Smooth muscle cell (in vitro differentiated cells): ENCODE measurements around the gene RPS19BP1. TPM values are rescaled to one million over a fixed set of nuclear protein-coding genes. Genes with fewer than 3 reads are reported as not detected.
"Not testable (repeated sequence)": the region's sequence is repeated elsewhere in the genome, so short reads cannot be mapped to it uniquely, and the experiment has no call there.

Experiments
- DNase-seq: peaks from one replicate; lab custom pipeline; 2025; ENCODE audit not compliant: unreplicated experiment; lab: John Stamatoyannopoulos, UW
- H2AFZ ChIP-seq: fragments of 200-600 bp; sonication (generic); 2 replicates; pipeline ENCODE4 v1.6.0; 2016; ENCODE audit warnings: antibody characterized with exemption, low read depth, mild to moderate bottlenecking
- H3F3A ChIP-seq: fragments of 200-600 bp; sonication (generic); 2 replicates; pipeline ENCODE4 v1.6.0; 2017; ENCODE audit warnings: antibody characterized with exemption, low read depth
- H3K27ac ChIP-seq: fragments of 200-600 bp; sonication (generic); 2 replicates; pipeline ENCODE4 v1.5.1; 2016; ENCODE audit warnings: low read depth, mild to moderate bottlenecking
- H3K27me3 ChIP-seq: fragments of 200-600 bp; sonication (generic); 2 replicates; pipeline ENCODE4 v1.6.1; 2016; ENCODE audit warnings: low read depth, mild to moderate bottlenecking
- H3K36me3 ChIP-seq: fragments of 200-600 bp; sonication (generic); 2 replicates; pipeline ENCODE4 v1.5.1; 2016; ENCODE audit warnings: low read depth
- H3K4me1 ChIP-seq: fragments of 200-600 bp; sonication (generic); 2 replicates; pipeline ENCODE4 v1.5.1; 2016; ENCODE audit warnings: low read depth
- H3K4me2 ChIP-seq: fragments of 200-600 bp; sonication (generic); 2 replicates; pipeline ENCODE4 v1.6.0; 2016; ENCODE audit warnings: mild to moderate bottlenecking
- H3K4me3 ChIP-seq: fragments of 200-600 bp; sonication (generic); 2 replicates; pipeline ENCODE4 v1.5.1; 2016; ENCODE audit warnings: mild to moderate bottlenecking
- H3K79me2 ChIP-seq: fragments of 200-600 bp; sonication (generic); 2 replicates; pipeline ENCODE4 v1.6.0; 2016; ENCODE audit warnings: low read depth, mild to moderate bottlenecking
- H3K9ac ChIP-seq: fragments of 200-600 bp; sonication (generic); 2 replicates; pipeline ENCODE4 v1.6.0; 2016; ENCODE audit warnings: low read depth
- H3K9me3 ChIP-seq: fragments of 200-600 bp; sonication (generic); replicated peaks from 2 replicates; pipeline ENCODE4 v1.5.1; 2016; ENCODE audit warnings: low read depth
- H4K20me1 ChIP-seq: fragments of 200-600 bp; sonication (generic); 2 replicates; pipeline ENCODE4 v1.6.0; 2016; ENCODE audit warnings: low read depth
- CTCF ChIP-seq: fragments of 200-600 bp; sonication (generic); IDR thresholded peaks from 2 replicates; pipeline ENCODE4 v1.5.1; 2017; ENCODE audit warnings: borderline replicate concordance, mild to moderate bottlenecking, antibody characterized with exemption; ENCODE audit not compliant: insufficient read depth, poor library complexity, severe bottlenecking
- WGBS: methylation state at CpG from one replicate; pipeline ENCODE4 v1.1.7; 2016; ENCODE audit warnings: low lambda C conversion rate; 5-methylcytosine and 5-hydroxymethylcytosine counted together
- polyA plus RNA-seq: library from polyadenylated mRNA; unstranded; fragments of >200 nt; fragmentation: Nextera tagmentation; extraction: Ambion mirVana; gene quantifications from 2 replicates; pipeline ENCODE4 v1.2.1, GENCODE V29; 2016
- total RNA-seq: library from RNA; depleted of rRNA; stranded (reverse); fragments of >200 nt; gene quantifications from 2 replicates; pipeline ENCODE4 v1.2.3, GENCODE V29; 2014

Gene RPS19BP1
- total and polyA plus RNA-seq, 2 experiments from 2014 or later: 71.6 to 97.1 TPM

- no peak for DNase-seq
- Histone ChIP-seq H3K36me3 (no peaks in the 10 kb centered on the region), H3K27me3 (no peaks in the 10 kb centered on the region), H3K9ac (no peak overlapping the region), H3K27ac (no peak overlapping the region), H2AFZ (no peak overlapping the region), H4K20me1 (peaks cover 41% of the 10 kb centered on the region), H3K4me2 (no peak overlapping the region), H3F3A (no peaks in the 10 kb centered on the region), H3K4me3 (no peak overlapping the region), H3K79me2 (peaks cover 35% of the 10 kb centered on the region), H3K4me1 (no peaks in the 10 kb centered on the region), H3K9me3 (no peaks in the 10 kb centered on the region)
- no peak for TF ChIP-seq CTCF
- 99% methylated on average over 4 of the region's 4 CpGs for WGBS
Measured at GRCh38 chr22:39510529-39511149, 21.9 kb downstream of the RPS19BP1 start.

GRCh38 chr22:39508393-39508792 lies 24.2 kb downstream of the RPS19BP1 start:
- no peak overlapping the region for H2AFZ ChIP-seq
- peaks cover 52% of the 10 kb centered on the region for H3K79me2 ChIP-seq
- H3F3A ChIP-seq: no peaks in the 10 kb centered on the region
- peaks cover 4% of the 10 kb centered on the region for H3K4me1 ChIP-seq
- no peak overlapping the region for H3K4me2 ChIP-seq
- 91% methylated on average over 4 of the region's 4 CpGs for WGBS
- H4K20me1 ChIP-seq: peaks cover 29% of the 10 kb centered on the region
- DNase-seq: no peak
- no peak overlapping the region for H3K4me3 ChIP-seq
- no peaks in the 10 kb centered on the region for H3K36me3 ChIP-seq
- no peaks in the 10 kb centered on the region for H3K9me3 ChIP-seq
- no peak overlapping the region for H3K9ac ChIP-seq
- no peak overlapping the region for H3K27ac ChIP-seq
- H3K27me3 ChIP-seq: no peaks in the 10 kb centered on the region
- no peak for TF ChIP-seq CTCF

GRCh38 chr22:39507021-39507420 lies 25.5 kb downstream of the RPS19BP1 start:
- not testable (repeated sequence) for DNase-seq, H3K9me3 ChIP-seq, H3K36me3 ChIP-seq, H3K4me1 ChIP-seq, H3K9ac ChIP-seq, H2AFZ ChIP-seq, H3K27ac ChIP-seq, H3K27me3 ChIP-seq, H3K4me2 ChIP-seq, H3F3A ChIP-seq, H3K4me3 ChIP-seq
- WGBS: 93% methylated on average over 10 of the region's 10 CpGs
- Histone ChIP-seq H3K79me2 (peaks cover 63% of the 10 kb centered on the region), H4K20me1 (peaks cover 29% of the 10 kb centered on the region)

GRCh38 chr22:39504071-39504470 lies 28.5 kb downstream of the RPS19BP1 start:
- WGBS: 98% methylated on average over 16 of the region's 16 CpGs
- H3K27ac ChIP-seq: no peak overlapping the region
- H2AFZ ChIP-seq: no peak overlapping the region
- H3K9ac ChIP-seq: no peak overlapping the region
- no peaks in the 10 kb centered on the region for H3K27me3 ChIP-seq
- no peak overlapping the region for H3K4me2 ChIP-seq
- peaks cover 14% of the 10 kb centered on the region for H4K20me1 ChIP-seq
- peaks cover 55% of the 10 kb centered on the region for H3K79me2 ChIP-seq
- no peaks in the 10 kb centered on the region for H3K9me3 ChIP-seq
- DNase-seq: no peak
- H3K4me1 ChIP-seq: peaks cover 18% of the 10 kb centered on the region
- H3K4me3 ChIP-seq: no peak overlapping the region
- no peak for TF ChIP-seq CTCF
- H3F3A ChIP-seq: peaks cover 11% of the 10 kb centered on the region
- no peaks in the 10 kb centered on the region for H3K36me3 ChIP-seq
